ENCODE results near the gene CMKLR1. TPM values are rescaled to one million over a fixed set of nuclear protein-coding genes. Genes with fewer than 3 reads are reported as not detected.

CMKLR1 gene
- total RNA-seq, 1 donor from 2014 or later = not detected

GRCh38 chr12:108357834-108358579 is 18.9 kb upstream of the CMKLR1 start:
- Mint-ChIP-seq H3K9me3 (ENCODE audit: low read depth) (no peaks in the 10 kb centered on the region), H3K27me3 (peaks cover 24% of the 10 kb centered on the region), H3K4me3 (ENCODE audit: low read depth) (no peak overlapping the region), H3K27ac (no peak overlapping the region), H3K4me1 (ENCODE audit: low read depth) (peaks cover 5% of the 10 kb centered on the region), H3K36me3 (ENCODE audit: insufficient read depth) (no peaks in the 10 kb centered on the region)
- TF ChIP-seq CTCF (IDR thresholded peaks at IDR 0.05; ENCODE audit: unreplicated experiment) = no peak
- no peak for DNase-seq (ENCODE audit: low spot score, unreplicated experiment)

- DNase-seq (ENCODE audit: low spot score, unreplicated experiment) = no peak
- H3K4me3 Mint-ChIP-seq (ENCODE audit: low read depth) = no peak overlapping the region
- no peaks in the 10 kb centered on the region for H3K36me3 Mint-ChIP-seq (ENCODE audit: insufficient read depth)
- H3K27me3 Mint-ChIP-seq = peaks cover 23% of the 10 kb centered on the region
- H3K4me1 Mint-ChIP-seq (ENCODE audit: low read depth) = peaks cover 5% of the 10 kb centered on the region
- no peaks in the 10 kb centered on the region for H3K9me3 Mint-ChIP-seq (ENCODE audit: low read depth)
- TF ChIP-seq CTCF (IDR thresholded peaks at IDR 0.05; ENCODE audit: unreplicated experiment) = no peak
- H3K27ac Mint-ChIP-seq = no peak overlapping the region
Measured at GRCh38 chr12:108356835-108357806, 18.0 kb upstream of the CMKLR1 start.

GRCh38 chr12:108355069-108355468 is 16.0 kb upstream of the CMKLR1 start:
- Mint-ChIP-seq H3K4me1 (ENCODE audit: low read depth) (peaks cover 5% of the 10 kb centered on the region), H3K4me3 (ENCODE audit: low read depth) (no peak overlapping the region), H3K9me3 (ENCODE audit: low read depth) (no peaks in the 10 kb centered on the region), H3K27ac (no peak overlapping the region), H3K36me3 (ENCODE audit: insufficient read depth) (no peaks in the 10 kb centered on the region), H3K27me3 (peaks cover 12% of the 10 kb centered on the region)
- no peak for DNase-seq (ENCODE audit: low spot score, unreplicated experiment)
- TF ChIP-seq CTCF (IDR thresholded peaks at IDR 0.05; ENCODE audit: unreplicated experiment) = no peak

- Mint-ChIP-seq H3K27ac (no peak overlapping the region), H3K36me3 (ENCODE audit: insufficient read depth) (no peaks in the 10 kb centered on the region), H3K9me3 (ENCODE audit: low read depth) (no peaks in the 10 kb centered on the region), H3K4me1 (ENCODE audit: low read depth) (no peaks in the 10 kb centered on the region), H3K27me3 (peaks cover 9% of the 10 kb centered on the region), H3K4me3 (ENCODE audit: low read depth) (no peak overlapping the region)
- DNase-seq (ENCODE audit: low spot score, unreplicated experiment) = no peak
- TF ChIP-seq CTCF (IDR thresholded peaks at IDR 0.05; ENCODE audit: unreplicated experiment) = no peak
Measured at GRCh38 chr12:108352591-108352990, 13.5 kb upstream of the CMKLR1 start.

GRCh38 chr12:108350511-108350910 is 11.4 kb upstream of the CMKLR1 start:
- Mint-ChIP-seq H3K9me3 (ENCODE audit: low read depth) (no peaks in the 10 kb centered on the region), H3K27ac (no peak overlapping the region), H3K4me3 (ENCODE audit: low read depth) (no peak overlapping the region), H3K27me3 (peaks cover 6% of the 10 kb centered on the region), H3K36me3 (ENCODE audit: insufficient read depth) (no peaks in the 10 kb centered on the region), H3K4me1 (ENCODE audit: low read depth) (no peaks in the 10 kb centered on the region)
- TF ChIP-seq CTCF (IDR thresholded peaks at IDR 0.05; ENCODE audit: unreplicated experiment) = no peak
- DNase-seq (ENCODE audit: low spot score, unreplicated experiment) = no peak

Data from progenitor cell of endocrine pancreas (in vitro differentiated cells).